ENCODE data around the gene CCDC61.

The CCDC61 gene

DNA sequence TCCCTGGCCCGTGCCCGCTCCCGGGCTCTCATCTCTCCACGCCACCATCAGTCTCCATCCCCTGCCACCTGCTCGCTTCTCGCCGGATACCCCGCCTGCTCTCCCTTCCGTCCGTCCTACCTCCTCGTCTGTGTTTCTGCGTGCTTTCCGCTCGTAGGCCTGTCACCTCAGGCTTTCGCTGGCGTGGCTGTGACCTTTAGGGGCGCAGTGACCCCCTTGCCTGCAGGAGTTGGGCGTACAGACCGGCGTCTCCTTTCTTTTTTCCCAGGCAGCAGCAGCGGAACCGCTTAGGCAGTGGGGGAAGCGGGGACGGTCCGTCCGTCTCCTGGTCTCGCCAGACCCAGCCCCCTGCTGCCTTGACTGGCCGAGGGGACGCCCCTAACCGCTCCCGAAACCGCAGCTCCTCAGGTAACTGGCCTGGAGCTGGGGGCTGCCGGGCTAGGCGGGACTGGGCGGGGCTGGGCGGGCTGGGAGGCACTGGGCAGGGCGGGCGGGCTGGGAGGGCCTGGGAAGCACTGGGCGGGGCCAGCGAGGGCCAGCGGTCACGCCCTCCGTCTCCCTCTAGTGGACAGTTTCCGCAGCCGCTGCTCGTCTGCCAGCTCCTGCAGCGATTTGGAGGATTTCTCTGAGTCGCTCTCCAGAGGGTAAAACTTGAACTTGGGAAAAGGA, 21.3 kb downstream of the CCDC61 start:
- DNase-seq = peak; percentile 72

DNA sequence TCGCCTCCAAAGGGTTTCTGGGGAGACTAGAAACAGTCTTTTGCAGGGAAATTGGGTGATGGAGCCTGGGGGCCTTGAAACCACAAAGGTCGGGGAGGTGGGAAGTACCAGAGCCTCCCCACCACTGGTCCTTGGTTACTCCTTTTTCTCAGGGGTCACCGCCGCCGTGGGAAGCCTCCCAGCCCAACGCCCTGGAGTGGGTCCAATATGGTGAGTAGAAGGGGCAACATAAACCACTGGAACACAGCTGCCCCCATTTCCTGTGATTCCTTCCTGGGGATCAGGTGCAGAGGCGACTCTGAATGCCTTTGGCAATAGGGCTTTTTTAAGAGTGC, 21.8 kb downstream of the CCDC61 start:
- DNase-seq = no peak

DNA sequence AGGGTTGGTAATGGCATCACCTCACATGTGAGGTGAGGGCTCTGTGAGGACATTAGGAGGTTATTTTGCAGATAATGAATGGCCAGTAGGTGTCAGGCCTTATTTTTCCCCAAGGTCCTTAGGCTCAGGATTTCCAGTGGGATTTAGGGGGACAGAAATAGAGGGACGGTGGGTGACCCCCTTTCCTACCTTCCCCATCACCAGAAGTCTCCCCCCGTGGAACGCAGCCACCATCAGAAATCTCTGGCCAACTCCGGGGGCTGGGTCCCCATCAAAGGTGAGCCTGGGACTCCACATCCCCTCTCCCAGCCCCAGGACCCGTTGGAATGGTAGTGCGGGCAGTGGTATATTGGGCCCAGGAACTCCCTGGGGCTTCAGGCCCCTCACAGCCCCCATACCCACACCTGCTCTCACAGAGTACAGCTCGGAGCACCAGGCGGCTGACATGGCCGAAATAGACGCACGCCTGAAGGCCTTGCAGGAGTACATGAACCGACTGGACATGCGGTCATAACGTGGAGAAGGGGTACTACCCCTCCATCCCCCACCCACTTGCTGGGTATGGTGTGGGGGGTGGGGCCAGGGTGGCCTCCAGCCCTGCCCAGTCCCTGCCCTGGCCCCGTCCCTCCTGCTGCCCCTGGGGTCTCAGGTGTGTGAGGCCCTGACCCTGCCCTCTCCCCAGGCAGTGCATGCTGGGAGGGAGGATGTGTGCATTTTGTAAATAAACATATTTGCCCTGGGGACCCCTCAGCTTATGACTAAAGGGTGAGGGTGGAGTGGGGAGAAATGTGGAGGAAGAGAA, 22.8 kb downstream of the CCDC61 start:
- no peak for DNase-seq

DNA sequence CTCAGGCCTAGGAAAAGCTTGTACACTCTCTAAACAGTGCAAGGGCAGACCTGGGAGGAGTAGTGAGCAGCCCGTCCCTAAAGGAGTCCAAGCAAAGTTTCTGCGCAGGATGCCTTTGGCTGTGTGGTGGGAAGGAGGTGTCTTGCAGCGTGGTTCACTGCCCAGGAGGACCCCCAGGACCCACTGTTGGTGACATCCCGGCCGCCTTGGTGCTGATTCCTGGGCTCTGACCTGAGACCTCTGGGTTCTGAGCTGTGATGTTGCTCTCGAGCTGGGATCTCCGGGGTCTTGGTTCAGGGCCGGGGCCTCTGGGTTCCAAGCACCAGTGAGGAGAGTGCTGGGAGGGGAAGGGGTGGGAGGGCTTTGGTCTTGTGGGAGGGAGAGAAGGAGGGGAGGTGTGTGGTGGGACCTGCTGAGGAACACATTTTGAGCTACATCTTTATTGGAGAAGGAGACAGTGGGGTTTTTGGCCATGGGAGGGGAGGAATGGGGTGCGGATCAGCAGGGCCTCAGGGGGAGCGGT, 23.5 kb downstream of the CCDC61 start:
- no peak for DNase-seq

DNA sequence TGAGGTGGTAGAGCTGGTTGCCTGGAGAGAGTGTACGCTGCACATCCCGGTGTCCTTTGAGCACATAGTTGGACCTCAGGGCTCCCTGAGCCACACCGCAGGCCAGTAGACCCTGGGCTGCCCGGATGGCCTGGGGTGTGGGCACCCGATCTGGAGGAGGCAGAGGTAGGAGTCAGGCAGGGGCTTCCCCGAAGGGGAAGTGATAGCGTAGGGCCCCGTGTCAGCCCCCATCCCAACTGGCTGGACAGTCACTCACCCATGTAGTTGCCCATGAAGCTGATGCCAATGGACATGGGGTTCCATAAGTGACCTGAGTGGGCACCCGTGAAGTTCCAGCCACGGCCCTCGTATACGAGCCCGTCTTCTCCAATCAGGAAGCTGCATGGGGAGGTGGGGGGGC, 24.0 kb downstream of the CCDC61 start:
- DNase-seq = no peak

DNA sequence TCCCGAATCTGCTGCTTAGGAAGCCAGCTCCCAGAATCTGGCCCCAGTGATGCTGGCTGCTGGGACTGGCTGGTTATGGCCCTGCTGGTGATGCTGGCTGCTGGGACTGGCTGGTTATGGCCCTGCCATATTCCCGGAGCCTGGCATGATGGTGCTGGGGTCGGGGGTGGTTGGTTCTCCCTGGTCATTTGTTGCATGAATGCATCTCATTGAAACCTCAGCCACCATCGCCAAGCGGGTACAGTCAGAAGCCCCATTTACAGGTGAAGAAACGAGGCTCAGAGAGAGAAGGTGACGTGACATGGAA, 25.5 kb downstream of the CCDC61 start:
- DNase-seq = no peak

DNA sequence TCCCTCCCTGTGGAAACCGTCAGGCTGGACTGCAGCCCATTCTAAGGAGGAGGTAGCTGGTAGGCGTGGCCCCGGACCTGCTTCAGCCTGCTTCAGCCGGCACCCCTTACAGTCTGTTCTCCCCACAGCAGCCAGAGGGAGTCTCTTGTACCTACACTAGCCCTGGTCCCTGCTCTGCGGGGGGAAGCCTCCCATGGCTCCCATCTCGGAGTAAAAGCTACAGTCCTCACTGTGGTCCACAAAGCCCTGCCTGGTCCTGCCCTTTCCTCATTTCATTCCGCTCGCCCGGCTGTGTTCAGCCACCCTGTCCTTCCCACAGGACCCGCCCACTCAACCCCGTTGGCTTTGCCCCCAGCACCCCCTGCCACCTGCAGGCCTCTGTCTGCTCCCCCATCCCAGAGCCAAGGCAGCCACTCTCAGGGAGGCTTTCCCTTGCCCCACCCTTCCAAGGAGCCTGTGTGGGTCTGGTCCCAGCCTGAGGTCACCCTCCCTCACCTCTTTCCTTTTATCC, 26.3 kb downstream of the CCDC61 start:
- no peak for DNase-seq

DNA sequence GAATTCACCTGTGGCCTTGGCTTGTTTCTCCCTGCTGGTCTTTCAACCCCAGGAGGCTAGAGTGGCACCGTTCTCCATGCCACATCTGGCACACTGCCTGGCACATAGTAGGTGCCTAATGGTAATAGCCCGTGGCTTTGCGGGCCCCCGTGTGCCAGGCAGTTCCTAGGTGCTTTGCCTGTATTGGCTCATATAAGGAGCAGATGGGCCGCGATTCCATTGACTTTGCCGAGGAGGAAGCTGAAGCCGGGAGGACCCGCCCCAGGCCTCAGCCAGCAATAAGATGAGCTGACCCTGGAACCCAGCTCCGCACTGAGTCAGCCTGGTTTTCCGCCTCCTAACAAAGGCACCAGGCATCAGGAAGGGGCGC, 26.8 kb downstream of the CCDC61 start:
- no peak for DNase-seq

DNA sequence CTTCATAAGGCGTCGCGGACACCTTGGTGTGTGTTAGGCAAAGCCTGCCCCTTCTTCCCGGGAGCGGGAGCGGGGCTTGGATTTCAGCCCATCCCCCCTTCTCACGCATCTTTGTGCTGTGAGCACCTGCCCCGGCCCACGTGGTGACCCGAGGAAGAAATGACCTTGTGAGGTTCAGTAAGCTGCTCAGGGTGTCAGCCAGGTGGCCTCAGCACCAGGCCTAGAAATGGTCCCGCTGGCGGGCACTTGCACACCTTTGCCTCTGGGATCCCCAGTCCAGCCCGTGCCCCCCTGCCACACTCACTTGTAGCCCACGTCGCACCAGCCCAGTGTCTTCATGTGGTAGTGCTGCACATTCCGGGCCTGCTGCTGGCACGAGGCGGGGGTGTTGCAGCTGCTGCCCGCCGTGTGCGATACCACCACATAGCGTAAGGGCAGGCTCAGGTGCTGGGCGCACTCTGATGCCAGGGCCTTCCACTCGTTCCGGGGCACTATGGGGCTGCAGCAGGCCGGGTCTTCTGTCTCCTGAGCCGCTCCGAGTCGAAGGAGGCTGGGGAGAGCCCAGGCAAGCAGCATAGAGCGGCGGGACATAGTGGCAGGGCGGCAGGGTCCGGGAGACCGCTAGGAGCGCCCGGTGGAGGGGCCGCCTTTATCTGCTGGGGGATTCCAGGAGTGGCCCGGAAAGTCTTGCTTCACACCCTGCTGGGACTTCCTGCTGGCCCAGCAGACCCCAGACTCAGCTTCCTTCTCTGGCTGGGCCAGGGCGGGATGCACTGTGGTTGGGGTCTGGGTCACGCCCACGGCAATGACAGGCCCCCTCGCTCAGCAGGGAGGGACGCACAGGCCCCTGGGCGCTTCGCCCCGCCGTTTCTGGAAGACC, 27.4 kb downstream of the CCDC61 start, which contains the start of gene PGLYRP1:
Gene PGLYRP1 (minus strand): TSS at position 623 of the 880 bp plus-strand sequence. CDS start 32 bp downstream, at position 591.
- no peak for DNase-seq

DNA sequence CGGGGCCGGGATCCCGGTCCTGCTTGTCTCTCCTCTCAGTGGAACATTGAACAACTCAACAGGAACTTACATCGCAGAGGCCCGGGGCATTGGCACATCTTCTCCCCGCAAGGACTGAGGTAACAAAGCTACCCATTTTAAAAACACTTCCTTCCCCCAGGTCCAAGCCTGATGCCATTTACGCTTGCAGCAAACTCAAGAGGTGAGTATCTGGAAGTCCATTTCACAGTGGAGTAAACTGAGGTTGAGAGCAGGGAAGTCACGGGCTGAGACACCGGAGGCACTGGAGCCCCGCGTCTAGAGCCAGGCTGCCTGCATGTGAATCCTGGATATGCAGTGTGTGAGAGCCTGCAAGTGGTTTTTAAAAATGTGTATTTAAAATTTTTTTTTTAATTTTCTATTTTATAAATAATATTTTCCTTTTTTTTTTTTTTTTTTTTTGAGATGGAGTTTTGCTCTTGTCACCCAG, 28.1 kb downstream of the CCDC61 start:
- DNase-seq = no peak

DNA sequence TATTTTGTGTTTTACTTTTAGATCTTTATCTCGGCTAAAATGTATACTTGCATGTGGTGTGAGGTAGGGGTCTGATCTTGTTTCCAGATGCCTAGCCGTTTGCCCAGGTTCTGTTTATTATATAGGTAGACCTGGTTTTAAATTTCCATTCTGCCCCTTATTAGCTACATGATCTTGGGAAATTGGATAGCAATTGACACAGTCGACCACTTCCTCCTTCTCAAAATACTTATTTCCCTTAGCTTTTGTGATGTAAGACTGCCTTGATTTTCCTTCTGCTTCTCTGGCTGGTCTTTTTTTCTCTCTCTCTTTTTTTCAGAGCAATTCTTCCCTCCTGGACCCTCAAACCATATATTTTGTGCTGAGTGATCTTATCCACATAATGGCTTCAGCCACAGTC, 30.6 kb downstream of the CCDC61 start:
- no peak for DNase-seq

DNA sequence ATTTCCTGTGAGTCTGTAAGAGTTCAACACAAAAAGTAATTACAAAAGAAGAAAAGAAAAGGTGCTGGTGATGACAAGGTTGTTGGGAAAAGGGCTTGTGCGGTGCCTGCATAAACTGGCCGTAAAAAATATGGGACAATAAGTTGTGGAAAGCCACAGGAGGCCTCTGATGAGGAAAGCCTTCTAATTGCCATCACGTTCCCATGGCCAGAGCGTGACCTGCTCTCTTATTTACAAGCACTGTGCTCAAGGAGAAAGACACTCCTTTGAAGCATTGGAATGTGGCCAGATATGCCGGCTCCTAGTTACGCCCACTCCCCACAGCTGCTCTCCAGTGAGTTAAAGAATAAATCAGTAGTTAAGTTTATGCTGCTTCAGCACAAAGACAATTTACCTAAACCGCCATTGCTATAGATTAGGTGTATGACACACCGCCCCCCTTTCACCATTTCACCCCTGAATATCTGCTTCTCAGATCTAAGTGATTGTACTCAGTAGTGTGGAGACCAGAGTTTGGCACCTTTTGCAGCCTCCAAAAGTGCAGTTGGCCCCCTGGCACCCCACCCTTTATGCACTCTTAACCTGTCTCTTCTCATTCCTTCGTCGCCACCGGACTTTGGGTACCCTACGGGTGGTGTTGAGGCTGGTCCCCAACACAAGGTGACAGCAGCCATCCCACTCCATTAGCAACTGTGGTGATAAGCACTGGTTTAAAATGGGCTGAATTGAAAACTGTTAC, 35.7 kb downstream of the CCDC61 start:
- no peak for DNase-seq

DNA sequence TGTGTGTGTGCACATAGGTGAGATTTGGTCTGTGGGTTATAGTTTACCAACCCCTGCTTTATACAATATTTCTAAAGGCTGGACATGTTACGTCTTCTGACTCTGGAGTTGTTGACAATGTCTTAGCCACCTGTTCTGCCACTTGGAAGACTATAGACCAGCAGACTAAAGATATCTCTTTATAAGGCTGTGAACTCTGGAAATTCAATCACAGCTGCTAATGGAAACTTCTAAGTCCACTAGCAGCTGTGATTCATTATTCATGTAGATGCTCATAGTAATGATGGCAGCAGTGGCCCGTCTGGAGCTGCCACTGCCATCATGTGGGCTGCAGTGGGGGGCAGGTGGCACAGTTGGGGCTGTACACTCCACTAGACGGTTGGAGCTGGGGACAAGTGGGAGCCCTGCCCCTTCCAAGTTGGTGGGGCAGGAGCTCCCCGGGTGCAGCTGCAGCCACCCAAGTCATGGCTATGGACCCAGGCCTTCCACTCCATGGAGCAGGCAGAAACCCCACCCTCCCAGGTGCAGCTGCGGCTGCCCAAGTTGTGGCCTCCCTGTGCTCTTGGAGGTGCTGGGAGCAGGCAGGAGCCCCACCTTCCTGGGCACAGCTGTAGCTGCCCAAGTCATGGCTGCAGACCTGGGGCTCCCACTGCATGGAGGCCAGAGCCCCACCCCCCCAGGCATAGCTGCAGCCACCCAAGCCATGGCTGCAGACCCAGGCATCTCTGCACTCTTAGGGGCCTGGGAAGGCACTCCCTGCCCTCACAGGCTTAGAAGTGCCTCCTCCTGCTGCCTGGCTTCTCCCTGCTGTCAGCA, 36.7 kb downstream of the CCDC61 start:
- no peak for DNase-seq

DNA sequence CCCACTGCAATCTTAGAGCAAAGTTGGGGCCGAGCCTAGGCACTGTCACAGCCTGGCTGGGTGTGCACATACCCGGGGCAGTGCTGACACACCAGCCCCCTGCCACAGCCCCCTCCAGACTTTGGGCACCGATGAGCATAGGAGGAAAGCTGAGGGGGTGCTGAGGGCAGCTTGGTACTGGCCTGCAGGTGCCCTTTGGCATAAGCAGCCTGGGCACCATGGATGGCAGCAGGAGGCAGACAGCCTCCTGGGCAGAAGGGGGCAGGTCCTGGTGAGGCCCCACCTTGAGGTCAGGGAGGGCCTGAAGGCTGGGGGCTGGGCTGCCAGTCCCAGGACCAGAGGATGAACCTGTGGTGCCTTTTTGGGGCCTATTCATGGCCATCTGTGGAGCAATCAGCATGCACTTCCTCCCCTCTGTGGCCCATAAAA, 37.3 kb downstream of the CCDC61 start:
- no peak for DNase-seq

DNA sequence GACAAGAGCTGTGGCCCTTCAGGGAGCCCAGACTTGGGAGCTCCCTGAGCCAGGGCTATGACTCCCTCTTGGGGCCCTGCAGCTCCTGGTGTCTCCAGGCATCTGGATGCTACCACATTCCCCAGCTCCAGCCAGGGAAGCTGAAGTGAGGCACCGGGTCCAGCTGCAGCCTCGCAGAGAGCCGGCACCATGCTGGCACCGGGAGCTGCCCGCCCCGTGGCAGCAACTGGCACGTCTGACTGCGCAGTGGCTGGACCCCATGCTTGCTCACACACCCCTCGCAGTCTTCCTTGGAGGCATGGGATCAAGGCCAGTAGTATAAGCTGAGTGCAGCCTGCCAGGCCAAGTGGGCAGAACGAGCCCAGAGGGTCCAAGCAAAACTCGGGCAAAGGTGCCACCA, 38.1 kb downstream of the CCDC61 start:
- no peak for DNase-seq

DNA sequence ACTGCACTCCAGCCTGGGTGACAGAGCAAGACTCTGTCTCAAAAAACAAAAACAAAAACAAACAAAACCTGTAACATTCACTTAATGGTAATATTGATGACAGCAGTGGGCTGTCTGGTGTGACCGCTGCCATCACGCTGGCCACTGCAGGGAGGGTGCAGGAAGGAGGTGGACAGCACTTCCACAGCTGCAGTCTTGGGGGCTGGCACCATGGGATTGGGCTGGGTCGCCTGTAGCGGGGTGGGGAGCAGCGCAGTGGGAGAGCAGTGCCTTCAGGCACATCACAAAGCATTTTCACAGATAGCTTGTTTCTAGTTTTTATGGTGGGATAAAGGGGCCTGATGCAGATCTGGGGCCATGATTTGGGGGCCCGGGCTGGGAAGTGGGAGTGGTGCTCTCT, 40.3 kb downstream of the CCDC61 start:
- DNase-seq = no peak

DNA sequence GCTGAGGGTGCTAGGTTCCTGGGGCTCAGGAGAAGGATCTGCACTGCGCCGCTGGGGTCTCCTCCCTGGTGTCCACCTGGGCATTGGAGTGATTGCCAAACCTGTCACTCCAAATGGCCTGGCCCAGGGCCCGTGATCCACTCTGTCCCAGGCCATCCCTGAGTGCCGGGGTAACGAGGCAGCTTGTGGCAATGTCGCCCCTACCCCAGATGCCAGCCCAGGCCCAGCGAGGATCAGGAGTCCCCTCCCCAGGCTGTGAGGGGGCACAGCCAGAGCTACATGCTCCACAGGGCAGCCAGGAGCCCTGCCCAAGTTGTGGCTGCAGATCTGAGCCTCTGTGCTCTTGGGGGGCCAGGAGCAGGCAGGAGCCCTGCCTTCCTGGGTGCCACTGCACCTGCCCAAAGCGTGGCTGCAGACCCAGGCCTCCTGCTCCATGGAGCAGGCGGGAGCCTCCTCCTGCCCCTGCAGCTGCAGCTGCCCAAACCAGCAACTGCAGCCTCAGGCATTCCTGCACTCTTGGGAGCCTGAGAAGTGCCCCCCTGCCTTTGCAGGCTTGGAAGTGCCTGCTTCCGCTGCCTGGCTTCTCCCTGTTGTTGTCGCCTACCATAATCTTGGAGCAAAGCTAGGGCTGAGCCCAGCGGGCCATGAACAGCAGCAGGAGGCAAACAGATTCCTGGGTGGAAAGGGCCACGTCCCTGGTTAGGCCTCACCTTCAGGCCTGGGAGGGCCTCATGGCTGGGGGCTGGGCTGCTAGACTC, 40.9 kb downstream of the CCDC61 start:
- no peak for DNase-seq

DNA sequence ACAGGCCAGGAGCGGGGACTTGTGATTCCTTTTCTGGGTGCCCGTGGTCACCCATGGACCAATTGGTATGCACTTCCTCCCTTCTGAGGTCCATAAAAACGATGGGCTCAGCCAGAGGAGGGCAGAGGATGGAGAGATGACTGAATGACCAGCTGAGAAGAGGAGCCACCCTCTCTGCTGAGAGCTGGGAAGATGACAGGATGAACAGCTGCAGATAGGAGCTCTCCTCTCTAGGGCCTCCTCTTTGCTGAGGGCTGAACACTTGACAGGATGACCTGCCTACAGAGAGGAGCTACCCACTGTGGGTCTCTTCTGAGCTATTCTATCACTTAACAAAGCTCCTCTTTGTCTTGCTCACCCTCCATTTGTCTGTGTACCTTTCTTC, 41.5 kb downstream of the CCDC61 start:
- DNase-seq = no peak

DNA sequence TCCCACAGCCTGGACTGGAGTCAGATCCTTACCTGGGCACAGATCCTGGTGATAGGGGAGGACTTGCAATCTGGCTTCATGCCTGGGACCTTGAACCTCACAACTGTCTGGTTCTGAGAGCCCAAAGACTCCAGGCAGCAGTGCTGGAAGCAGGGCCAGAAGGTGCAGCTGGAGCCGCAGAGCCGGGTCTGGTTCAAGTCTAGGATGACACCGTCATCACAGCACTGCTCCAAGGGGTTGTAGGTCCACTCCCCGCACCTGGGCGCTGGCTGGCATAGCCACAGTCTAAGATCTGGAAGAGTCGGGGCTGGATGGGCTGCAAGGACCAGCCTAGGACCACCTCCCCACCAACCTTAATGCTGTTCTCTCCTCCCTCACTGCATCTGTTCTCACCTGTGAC, 44.9 kb downstream of the CCDC61 start:
- no peak for DNase-seq

DNA sequence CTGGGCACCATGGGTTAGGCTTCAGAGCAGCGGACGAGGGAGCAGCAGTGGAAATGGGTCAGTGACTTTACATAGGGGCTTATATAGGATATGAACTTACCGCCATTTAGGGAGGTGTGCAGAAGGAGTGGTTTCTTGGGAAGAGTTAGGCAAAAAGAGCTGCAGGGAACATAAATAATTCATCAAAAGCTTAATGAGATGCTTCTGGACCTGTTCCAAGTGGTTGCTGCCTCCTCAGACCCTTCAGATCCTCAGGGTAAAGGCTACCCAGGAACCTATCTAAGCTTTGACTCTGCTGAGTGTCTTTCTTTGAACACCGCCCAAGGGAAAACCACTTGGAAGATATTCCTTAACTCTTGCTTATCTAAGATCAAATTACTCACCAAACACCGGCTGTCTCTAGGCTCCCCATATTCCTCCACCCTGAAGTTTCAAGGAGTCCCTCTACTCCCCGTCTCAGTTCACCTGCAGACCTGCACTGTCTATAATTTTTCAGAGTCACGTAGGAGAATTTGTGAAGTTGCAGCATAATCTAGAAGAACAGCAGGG, 45.8 kb downstream of the CCDC61 start, which contains the start of gene IGFL4:
Gene IGFL4 (minus strand): TSS at position 51 of the 549 bp plus-strand sequence. CDS start 40 bp downstream, at position 11.
- DNase-seq = no peak

All from NCI-H774 (cell line).